Measurements from ENCODE around the gene MRPS25.

The MRPS25 gene

GRCh38 chr3:15011174-15011573, 53.9 kb downstream of the MRPS25 start:
- TF ChIP-seq CSRNP3 (CRISPR knock-in tag; IDR thresholded peaks at IDR 0.05) = no peak
- TF ChIP-seq ARNTL (CRISPR knock-in tag; IDR thresholded peaks at IDR 0.05; ENCODE audit: borderline replicate concordance, low read depth) = no peak
- peak; percentile 21 for TF ChIP-seq ISL1 (CRISPR knock-in tag; IDR thresholded peaks at IDR 0.05)
- TF ChIP-seq ZNF565 (CRISPR knock-in tag; conservative IDR thresholded peaks at IDR 0.05; ENCODE audit: low read depth) = no peak
- TF ChIP-seq TCF4 (CRISPR knock-in tag; IDR thresholded peaks at IDR 0.05; ENCODE audit: borderline replicate concordance) = no peak
- no peak for TF ChIP-seq RARB (CRISPR knock-in tag; IDR thresholded peaks at IDR 0.05)
- TF ChIP-seq ESRRG (CRISPR knock-in tag; IDR thresholded peaks at IDR 0.05) = no peak
- peak; percentile 48; the same call in 2 of the 3 replicates for ATAC-seq

- ATAC-seq = peak; percentile 37
- no peak for TF ChIP-seq ISL1 (CRISPR knock-in tag; IDR thresholded peaks at IDR 0.05)
- no peak for TF ChIP-seq ESRRG (CRISPR knock-in tag; IDR thresholded peaks at IDR 0.05)
- TF ChIP-seq OSR1 (CRISPR knock-in tag; IDR thresholded peaks at IDR 0.05) = no peak
- no peak for TF ChIP-seq SNAI2 (CRISPR knock-in tag; IDR thresholded peaks at IDR 0.05)
- TF ChIP-seq CREB5 (CRISPR knock-in tag; IDR thresholded peaks at IDR 0.05; ENCODE audit: low read depth) = no peak
- TF ChIP-seq POU6F1 (CRISPR knock-in tag; IDR thresholded peaks at IDR 0.05; ENCODE audit: borderline replicate concordance, low read depth) = no peak
- no peak for TF ChIP-seq ZFP3 (CRISPR knock-in tag; IDR thresholded peaks at IDR 0.05)
- TF ChIP-seq PATZ1 (CRISPR knock-in tag; IDR thresholded peaks at IDR 0.05; ENCODE audit: borderline replicate concordance) = no peak
- TF ChIP-seq CSRNP3 (CRISPR knock-in tag; IDR thresholded peaks at IDR 0.05) = no peak
Measured at GRCh38 chr3:15010664-15011063, 54.5 kb downstream of the MRPS25 start.

GRCh38 chr3:15009167-15009566, 55.9 kb downstream of the MRPS25 start:
- TF ChIP-seq TSHZ2 (CRISPR knock-in tag; IDR thresholded peaks at IDR 0.05) = no peak
- no peak for TF ChIP-seq GLIS3 (CRISPR knock-in tag; IDR thresholded peaks at IDR 0.05)
- TF ChIP-seq TCF4 (CRISPR knock-in tag; IDR thresholded peaks at IDR 0.05; ENCODE audit: borderline replicate concordance) = no peak
- TF ChIP-seq ZNF8 (CRISPR knock-in tag; IDR thresholded peaks at IDR 0.05) = no peak
- no peak for TF ChIP-seq ZNF70 (CRISPR knock-in tag; IDR thresholded peaks at IDR 0.05)
- no peak for TF ChIP-seq ESRRG (CRISPR knock-in tag; IDR thresholded peaks at IDR 0.05)
- no peak for TF ChIP-seq RARB (CRISPR knock-in tag; IDR thresholded peaks at IDR 0.05)
- TF ChIP-seq CREB5 (CRISPR knock-in tag; IDR thresholded peaks at IDR 0.05; ENCODE audit: low read depth) = no peak
- TF ChIP-seq SNAI2 (CRISPR knock-in tag; IDR thresholded peaks at IDR 0.05) = no peak
- TF ChIP-seq TOX (CRISPR knock-in tag; IDR thresholded peaks at IDR 0.05; ENCODE audit: borderline replicate concordance) = no peak
- no peak for TF ChIP-seq ZC3H10 (CRISPR knock-in tag; IDR thresholded peaks at IDR 0.05)
- TF ChIP-seq ZNF565 (CRISPR knock-in tag; conservative IDR thresholded peaks at IDR 0.05; ENCODE audit: low read depth) = no peak
- TF ChIP-seq CSRNP3 (CRISPR knock-in tag; IDR thresholded peaks at IDR 0.05) = no peak
- no peak for TF ChIP-seq POU6F1 (CRISPR knock-in tag; IDR thresholded peaks at IDR 0.05; ENCODE audit: borderline replicate concordance, low read depth)
- ATAC-seq = no peak

Data from SK-N-SH treated with all-trans-retinoic acid at 6 μM for 48 hours (cell line).